Fibroblast of lung (primary cell): ENCODE results near the gene CRYBG2.

ENCODE experiments used
- EZH2 ChIP-seq: IDR thresholded peaks from 2 replicates; pipeline ENCODE4 v1.5.1; 2012; ENCODE audit warnings: low read length, control low read depth, mild to moderate bottlenecking; ENCODE audit errors: missing control alignments
- TF ChIP-seq, protein P1 (sequence below), 2 donors: IDR thresholded peaks in 1 of 2; conservative IDR thresholded peaks in 1 of 2; 1 replicate in 1 of 2; 2 replicates in 1 of 2; pipeline ENCODE4 v1.5.1; 2011 to 2012; ENCODE audit warnings: low read length in 2 of 2, control low read depth in 1 of 2, inconsistent platforms in 1 of 2, low read depth in 1 of 2, mild to moderate bottlenecking in 1 of 2

DNA sequence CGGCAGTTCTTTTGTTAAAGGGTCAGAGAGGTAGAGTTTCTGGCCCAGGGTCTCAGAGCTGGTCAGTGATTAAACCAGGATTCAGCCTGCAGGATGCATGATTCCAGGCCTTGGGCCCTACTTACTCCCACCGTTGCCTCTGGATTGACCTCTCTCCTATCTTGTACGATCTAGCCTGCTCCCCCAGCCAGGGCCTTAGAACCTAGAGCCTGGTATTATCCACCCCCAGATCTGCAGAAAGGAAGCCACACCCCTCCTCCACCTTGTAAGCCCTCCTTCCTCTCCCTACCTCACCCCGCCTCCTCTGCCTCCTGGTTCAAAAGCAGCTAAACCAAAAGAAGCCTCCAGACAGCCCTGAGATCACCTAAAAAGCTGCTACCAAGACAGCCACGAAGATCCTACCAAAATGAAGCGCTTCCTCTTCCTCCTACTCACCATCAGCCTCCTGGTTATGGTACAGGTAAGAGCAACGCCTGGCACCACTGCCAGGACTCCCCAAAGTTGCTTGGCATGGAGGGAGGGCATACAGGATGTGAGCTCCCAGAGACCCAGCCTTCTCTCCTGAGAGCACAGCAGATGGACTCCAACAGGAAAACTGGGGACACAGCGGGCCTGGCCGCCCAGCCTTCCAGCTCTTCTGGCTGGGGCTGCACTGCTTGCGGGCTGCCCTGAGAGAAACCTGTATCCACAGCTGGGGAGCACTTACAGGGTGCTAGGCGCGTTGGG, 36.2 kb downstream of the CRYBG2 start, which contains the start of gene CD52:
- TF ChIP-seq, protein P1, sequence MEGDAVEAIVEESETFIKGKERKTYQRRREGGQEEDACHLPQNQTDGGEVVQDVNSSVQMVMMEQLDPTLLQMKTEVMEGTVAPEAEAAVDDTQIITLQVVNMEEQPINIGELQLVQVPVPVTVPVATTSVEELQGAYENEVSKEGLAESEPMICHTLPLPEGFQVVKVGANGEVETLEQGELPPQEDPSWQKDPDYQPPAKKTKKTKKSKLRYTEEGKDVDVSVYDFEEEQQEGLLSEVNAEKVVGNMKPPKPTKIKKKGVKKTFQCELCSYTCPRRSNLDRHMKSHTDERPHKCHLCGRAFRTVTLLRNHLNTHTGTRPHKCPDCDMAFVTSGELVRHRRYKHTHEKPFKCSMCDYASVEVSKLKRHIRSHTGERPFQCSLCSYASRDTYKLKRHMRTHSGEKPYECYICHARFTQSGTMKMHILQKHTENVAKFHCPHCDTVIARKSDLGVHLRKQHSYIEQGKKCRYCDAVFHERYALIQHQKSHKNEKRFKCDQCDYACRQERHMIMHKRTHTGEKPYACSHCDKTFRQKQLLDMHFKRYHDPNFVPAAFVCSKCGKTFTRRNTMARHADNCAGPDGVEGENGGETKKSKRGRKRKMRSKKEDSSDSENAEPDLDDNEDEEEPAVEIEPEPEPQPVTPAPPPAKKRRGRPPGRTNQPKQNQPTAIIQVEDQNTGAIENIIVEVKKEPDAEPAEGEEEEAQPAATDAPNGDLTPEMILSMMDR (conservative IDR thresholded peaks at IDR 0.05 in 1 of 2, IDR thresholded peaks at IDR 0.05 in 1 of 2; ENCODE audit: low read depth in 1 of 2, low read length in 2 of 2), result no peak
- TF ChIP-seq EZH2, result no peak
